Activated T-cell treated with anti-CD3 and anti-CD28 coated beads, Interleukin-2, amount 50 U/mL, for 72 hours (primary cell): ENCODE results near the gene FAM181B. TPM values are rescaled to one million over a fixed set of nuclear protein-coding genes. Genes with fewer than 3 reads are reported as not detected.

Experiments
- ATAC-seq, 2 donors: fragments of 150-1000 bp; cut with Tn5 transposase; replicated peaks in 1 of 2; 2 replicates each; pipeline ENCODE4 v1.10.0; 2021; ENCODE audit warnings: moderate library complexity in 2 of 2, mild to moderate bottlenecking in 1 of 2
- DNase-seq, 2 donors: peaks; one replicate each; pipeline ENCODE4 v3.0.0; 2021 to 2022; ENCODE audit warnings: mixed read lengths in 1 of 2
- H3K27ac Mint-ChIP-seq: one replicate; pipeline ENCODE4 v1.8.0; 2022; ENCODE audit warnings: mild to moderate bottlenecking, moderate library complexity, mixed read lengths
- H3K27me3 Mint-ChIP-seq: one replicate; pipeline ENCODE4 v1.8.0; 2022; ENCODE audit warnings: low read depth, mixed read lengths
- H3K36me3 Mint-ChIP-seq, 2 donors: one replicate each; pipeline ENCODE4 v1.8.0; 2022; ENCODE audit warnings: mixed read lengths in 2 of 2, mild to moderate bottlenecking in 1 of 2; ENCODE audit not compliant: insufficient read depth in 2 of 2
- H3K4me1 Mint-ChIP-seq: one replicate; pipeline ENCODE4 v1.8.0; 2022; ENCODE audit warnings: low read depth, mixed read lengths
- H3K4me3 Mint-ChIP-seq, 2 donors: one replicate each; pipeline ENCODE4 v1.8.0; 2022; ENCODE audit warnings: mild to moderate bottlenecking in 2 of 2, mixed read lengths in 2 of 2, moderate library complexity in 2 of 2
- H3K9me3 Mint-ChIP-seq, 2 donors: one replicate each; pipeline ENCODE4 v1.8.0; 2022; ENCODE audit warnings: mixed read lengths in 2 of 2
- total RNA-seq, 2 donors: library from RNA; stranded (reverse); gene quantifications; one replicate each; pipeline ENCODE4 v1.2.3, GENCODE V29; 2022

The FAM181B gene
- not detected for total RNA-seq

DNA sequence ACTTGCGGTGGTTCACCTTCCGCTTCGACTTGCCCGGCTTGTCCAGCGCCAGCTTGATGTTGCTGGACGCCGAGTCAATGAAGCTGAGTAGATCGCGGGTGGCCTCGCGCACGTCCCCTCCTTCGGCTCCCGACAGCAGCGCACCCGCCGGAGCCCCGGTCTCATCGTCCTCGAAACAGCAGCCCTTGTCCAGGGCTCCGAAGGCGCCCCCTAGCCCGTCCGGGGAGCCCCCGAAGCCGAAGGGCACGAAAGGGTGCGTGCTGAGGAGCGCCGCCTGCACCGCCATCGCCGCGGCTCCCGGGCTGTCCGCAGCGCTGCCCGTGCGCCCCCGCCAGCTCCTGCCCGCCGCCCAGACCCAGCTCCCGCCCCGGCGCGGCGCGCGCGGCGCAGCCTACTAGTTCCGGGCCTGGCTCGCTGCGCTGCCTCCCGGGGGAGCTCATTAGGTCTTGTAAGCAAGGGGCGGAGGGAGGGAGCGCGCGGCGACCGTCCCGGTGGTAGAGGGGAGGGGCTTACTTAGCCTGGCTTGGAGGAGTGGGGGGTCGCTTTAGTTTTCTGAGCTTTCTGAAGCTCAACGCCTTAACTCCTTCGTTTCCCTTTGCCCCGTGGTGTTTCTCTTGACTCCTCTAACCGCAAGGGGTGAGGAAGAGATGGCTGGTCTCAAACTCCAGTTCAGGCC, at the start of gene FAM181B:
TSS of gene FAM181B (minus strand) at position 421 of the 676 bp plus-strand sequence. CDS start at position 286, 135 bp downstream.
- no peaks in the 10 kb centered on the region for H3K36me3 Mint-ChIP-seq
- H3K27ac Mint-ChIP-seq = no peak within 1 kb of the TSS
- DNase-seq = peak; percentile 47 to 54
- H3K9me3 Mint-ChIP-seq = no peaks in the 10 kb centered on the region
- peaks cover 60% of the 10 kb centered on the region for H3K27me3 Mint-ChIP-seq
- ATAC-seq = peak; percentile 82 to 83
- H3K4me3 Mint-ChIP-seq = peak within 1 kb of the TSS; percentile 75 to 79
- H3K4me1 Mint-ChIP-seq = peaks cover 14% of the 10 kb centered on the region

GRCh38 chr11:82782825-82783374, 49.2 kb upstream of the FAM181B start:
- Mint-ChIP-seq H3K4me3 (no peak overlapping the region), H3K9me3 (peaks cover 9 to 12% of the 10 kb centered on the region in 2 donors), H3K36me3 (peaks cover 0 to 3% of the 10 kb centered on the region in 2 donors), H3K27ac (no peak overlapping the region), H3K4me1 (no peaks in the 10 kb centered on the region), H3K27me3 (no peaks in the 10 kb centered on the region)
- no peak for ATAC-seq
- DNase-seq = no peak

- ATAC-seq (no peak), DNase-seq (no peak)
- H3K9me3 Mint-ChIP-seq = peaks cover 9 to 12% of the 10 kb centered on the region in 2 donors
- peaks cover 3 to 4% of the 10 kb centered on the region in 2 donors for H3K36me3 Mint-ChIP-seq
- no peaks in the 10 kb centered on the region for H3K27me3 Mint-ChIP-seq
- peaks cover 5% of the 10 kb centered on the region for H3K4me1 Mint-ChIP-seq
- H3K4me3 Mint-ChIP-seq = no peak overlapping the region
- no peak overlapping the region for H3K27ac Mint-ChIP-seq
Observed at GRCh38 chr11:82778776-82779175, 45.1 kb upstream of the FAM181B start.

DNA sequence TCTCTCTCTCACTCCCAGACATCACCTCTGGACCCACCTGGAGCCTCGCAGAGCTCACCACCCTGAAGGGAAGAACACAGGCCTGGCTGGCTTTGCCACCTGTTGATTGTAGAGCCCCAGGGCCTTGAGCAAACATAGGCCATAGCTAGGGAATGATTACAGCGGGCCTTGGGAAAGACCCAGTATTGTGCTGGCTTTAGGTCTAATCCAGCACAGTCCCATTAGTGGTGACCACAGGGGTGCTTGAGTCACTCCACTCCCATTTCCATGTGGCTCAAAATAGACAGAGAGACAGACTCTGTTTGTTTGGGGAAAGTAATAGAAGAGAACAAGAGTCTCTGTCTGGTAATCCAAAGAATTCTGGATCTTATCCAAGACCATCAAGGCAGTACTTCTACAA, 42.7 kb upstream of the FAM181B start:
- H3K27ac Mint-ChIP-seq = no peak overlapping the region
- no peak for ATAC-seq
- no peak overlapping the region for H3K4me3 Mint-ChIP-seq
- peaks cover 5% of the 10 kb centered on the region for H3K4me1 Mint-ChIP-seq
- peaks cover 4 to 8% of the 10 kb centered on the region in 2 donors for H3K9me3 Mint-ChIP-seq
- H3K36me3 Mint-ChIP-seq = peaks cover 3 to 4% of the 10 kb centered on the region in 2 donors
- no peak for DNase-seq
- H3K27me3 Mint-ChIP-seq = no peaks in the 10 kb centered on the region

DNA sequence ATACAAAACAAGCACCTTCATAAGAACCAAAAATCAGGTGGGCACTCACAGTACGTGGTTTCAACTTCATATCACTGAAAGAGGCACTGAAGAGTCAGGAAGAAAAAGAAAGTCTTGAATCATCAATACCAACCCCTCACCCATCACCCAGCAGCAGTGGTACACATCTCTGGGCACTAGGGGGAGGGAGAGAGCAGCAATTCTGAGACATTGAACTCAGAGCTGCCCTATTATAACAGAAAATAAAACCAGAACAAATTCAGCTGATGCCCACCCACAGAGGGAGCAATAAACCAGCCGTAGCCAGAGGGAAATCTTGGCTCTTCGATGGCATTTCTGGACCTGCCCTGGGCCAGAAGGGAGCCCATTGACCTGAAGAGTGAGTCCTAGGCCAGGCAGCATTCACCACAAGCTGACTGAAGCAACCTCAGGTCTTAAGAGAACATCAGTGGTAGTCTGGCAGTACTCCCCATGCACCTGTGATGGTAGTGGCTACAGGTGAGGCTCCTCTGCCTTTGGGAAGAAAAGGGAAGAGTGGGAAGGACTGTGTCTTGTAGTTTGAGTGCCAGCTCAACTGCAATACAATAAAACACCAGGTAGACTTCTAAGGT, 42.2 kb upstream of the FAM181B start:
- H3K4me1 Mint-ChIP-seq = peaks cover 5% of the 10 kb centered on the region
- no peaks in the 10 kb centered on the region for H3K27me3 Mint-ChIP-seq
- no peak overlapping the region for H3K27ac Mint-ChIP-seq
- H3K36me3 Mint-ChIP-seq = peaks cover 3 to 4% of the 10 kb centered on the region in 2 donors
- peak; percentile 43 to 44 for DNase-seq
- peak; percentile 64 to 81 for ATAC-seq
- peaks cover 1 to 4% of the 10 kb centered on the region in 2 donors for H3K9me3 Mint-ChIP-seq
- H3K4me3 Mint-ChIP-seq = no peak overlapping the region

GRCh38 chr11:82775218-82775617, 41.6 kb upstream of the FAM181B start:
- no peak for ATAC-seq
- Mint-ChIP-seq H3K9me3 (peaks cover 1 to 4% of the 10 kb centered on the region in 2 donors), H3K4me1 (peaks cover 5% of the 10 kb centered on the region), H3K27me3 (no peaks in the 10 kb centered on the region), H3K27ac (no peak overlapping the region), H3K36me3 (peaks cover 3 to 4% of the 10 kb centered on the region in 2 donors), H3K4me3 (no peak overlapping the region)
- no peak for DNase-seq

DNA sequence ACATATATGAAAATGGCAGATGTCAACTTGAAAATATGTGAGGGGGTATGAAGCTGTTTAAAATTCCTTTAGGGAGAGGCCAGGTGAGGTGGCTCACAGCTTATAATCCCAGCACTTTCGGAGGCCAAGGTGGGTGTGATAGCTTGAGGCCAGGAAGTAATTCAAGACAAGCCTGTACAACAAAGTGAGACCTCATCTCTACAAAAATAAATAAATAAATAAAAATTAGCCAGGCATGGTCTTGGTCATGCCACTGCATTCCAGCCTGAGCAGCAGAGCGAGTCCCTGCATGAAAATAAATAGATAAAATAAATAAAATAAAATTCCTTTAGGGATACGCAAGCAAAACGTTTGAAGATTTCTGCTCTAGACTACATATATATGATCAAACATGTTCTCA, 38.1 kb upstream of the FAM181B start:
- DNase-seq (no peak), ATAC-seq (no peak)
- no peaks in the 10 kb centered on the region for H3K27me3 Mint-ChIP-seq
- H3K4me1 Mint-ChIP-seq = peaks cover 11% of the 10 kb centered on the region
- no peak overlapping the region for H3K4me3 Mint-ChIP-seq
- H3K9me3 Mint-ChIP-seq = no peaks in the 10 kb centered on the region
- no peaks in the 10 kb centered on the region for H3K36me3 Mint-ChIP-seq
- no peak overlapping the region for H3K27ac Mint-ChIP-seq

GRCh38 chr11:82767123-82767522, 33.5 kb upstream of the FAM181B start:
- Mint-ChIP-seq H3K4me1 (peaks cover 11% of the 10 kb centered on the region), H3K27ac (no peak overlapping the region), H3K36me3 (no peaks in the 10 kb centered on the region), H3K9me3 (no peaks in the 10 kb centered on the region), H3K27me3 (no peaks in the 10 kb centered on the region), H3K4me3 (no peak overlapping the region)
- DNase-seq (no peak), ATAC-seq (no peak)

GRCh38 chr11:82765466-82766034, 31.9 kb upstream of the FAM181B start:
- Mint-ChIP-seq H3K36me3 (no peaks in the 10 kb centered on the region), H3K27me3 (no peaks in the 10 kb centered on the region), H3K4me1 (peaks cover 11% of the 10 kb centered on the region), H3K4me3 (no peak overlapping the region), H3K9me3 (no peaks in the 10 kb centered on the region), H3K27ac (peak overlapping the region; percentile 16)
- no peak for ATAC-seq
- peak in 1 of 2 donors; percentile 5 for DNase-seq

GRCh38 chr11:82763167-82763566, 29.5 kb upstream of the FAM181B start:
- Mint-ChIP-seq H3K27ac (no peak overlapping the region), H3K27me3 (no peaks in the 10 kb centered on the region), H3K4me1 (peaks cover 12% of the 10 kb centered on the region), H3K9me3 (no peaks in the 10 kb centered on the region), H3K4me3 (no peak overlapping the region), H3K36me3 (no peaks in the 10 kb centered on the region)
- ATAC-seq (no peak), DNase-seq (no peak)

DNA sequence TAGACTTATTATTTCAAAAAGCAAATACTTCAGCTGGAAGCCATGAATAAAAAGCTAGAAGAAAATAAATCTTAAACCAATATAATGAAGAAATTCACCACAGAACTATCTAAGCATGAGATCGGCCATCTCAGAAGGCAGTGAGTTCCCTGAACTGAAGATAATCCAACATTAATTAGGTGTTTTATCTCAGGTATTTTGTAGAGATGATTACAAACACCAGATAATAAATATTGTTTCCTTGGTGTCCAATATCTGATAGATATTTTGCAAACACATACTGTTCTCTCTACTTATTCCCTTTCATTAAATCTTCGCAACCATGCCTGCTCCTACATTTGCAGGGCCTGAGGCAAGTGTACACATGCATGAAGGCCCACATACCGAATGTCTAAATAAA, 26.0 kb upstream of the FAM181B start:
- DNase-seq (no peak), ATAC-seq (no peak)
- Mint-ChIP-seq H3K27ac (no peak overlapping the region), H3K27me3 (no peaks in the 10 kb centered on the region), H3K36me3 (no peaks in the 10 kb centered on the region), H3K9me3 (no peaks in the 10 kb centered on the region), H3K4me1 (peaks cover 20% of the 10 kb centered on the region), H3K4me3 (no peak overlapping the region)

DNA sequence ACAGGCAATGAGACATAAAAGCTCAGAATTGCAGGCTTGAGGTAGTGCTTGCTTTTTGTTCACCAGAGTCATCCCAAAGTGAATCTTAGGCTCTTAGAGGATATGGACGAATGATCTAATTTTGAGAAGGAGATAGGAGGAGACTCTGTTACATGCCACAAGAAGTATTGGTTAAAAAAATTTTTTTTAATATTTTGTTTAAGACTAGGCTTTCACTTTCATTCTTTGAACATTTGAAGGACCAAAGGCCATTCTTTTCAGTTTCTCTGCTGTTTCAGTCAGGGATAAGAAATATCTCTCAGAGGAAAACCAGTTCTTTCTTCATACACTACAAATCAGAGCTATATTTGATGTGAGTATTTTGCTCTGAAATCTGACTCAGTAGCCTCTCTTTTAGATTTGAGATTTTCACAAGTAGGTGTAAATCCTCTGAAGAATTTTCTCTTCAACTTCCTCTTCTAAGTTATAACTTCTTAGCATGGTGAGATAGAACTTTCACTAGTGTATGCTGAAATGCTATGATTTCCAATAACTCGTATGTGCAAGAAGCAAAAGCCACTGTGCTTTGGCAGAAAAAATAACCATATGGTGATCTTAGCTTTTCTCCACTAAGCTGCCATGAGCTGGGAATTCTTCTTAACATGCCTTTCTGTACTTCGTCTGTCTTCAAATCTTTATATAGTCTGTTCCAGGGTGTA, 24.1 kb upstream of the FAM181B start:
- Mint-ChIP-seq H3K9me3 (no peaks in the 10 kb centered on the region), H3K4me1 (peaks cover 20% of the 10 kb centered on the region), H3K4me3 (peak overlapping the region in 1 of 2 donors; percentile 35), H3K27me3 (no peaks in the 10 kb centered on the region), H3K36me3 (no peaks in the 10 kb centered on the region), H3K27ac (no peak overlapping the region)
- DNase-seq = no peak
- no peak for ATAC-seq
